ENCODE measurements around the gene FABP7. TPM values are rescaled to one million over a fixed set of nuclear protein-coding genes. Genes with fewer than 3 reads are reported as not detected.

Gene FABP7
- total and polyA plus RNA-seq, 2 donors (not counting 1 experiment from before 2014, with no cell fraction given) = not detected

- H3K4me3 ChIP-seq (replicated peaks in 1 of 4; ENCODE audit: control extremely low read depth in 1 of 4, insufficient read depth in 1 of 4, low read depth in 3 of 4, low read length in 4 of 4) = no peak overlapping the region
- H2AFZ ChIP-seq (ENCODE audit: low read length) = no peak overlapping the region
- no peaks in the 10 kb centered on the region for H3K27me3 ChIP-seq (ENCODE audit: control insufficient read depth, insufficient read depth, low read length)
- H3K79me2 ChIP-seq (ENCODE audit: control insufficient read depth, insufficient read depth, low read length) = no peaks in the 10 kb centered on the region
- no peaks in the 10 kb centered on the region for H4K20me1 ChIP-seq (ENCODE audit: control insufficient read depth, extremely low read depth, insufficient read depth, low read length)
- no peaks in the 10 kb centered on the region for H3K4me1 ChIP-seq (ENCODE audit: control insufficient read depth, extremely low read depth, insufficient read depth, low read length)
- H3K9ac ChIP-seq (ENCODE audit: insufficient read depth, low read length) = no peak overlapping the region
- H3K4me2 ChIP-seq (ENCODE audit: extremely low read depth, insufficient read depth, low read length) = no peak overlapping the region
- H3K9me3 ChIP-seq (ENCODE audit: control insufficient read depth, insufficient read depth, low read depth, low read length) = no peaks in the 10 kb centered on the region
- H3K36me3 ChIP-seq (ENCODE audit: control insufficient read depth, insufficient read depth, low read length) = no peaks in the 10 kb centered on the region
- H3K27ac ChIP-seq (ENCODE audit: insufficient read depth, low read length) = no peak overlapping the region
- TF ChIP-seq CTCF (conservative IDR thresholded peaks at IDR 0.05 in 1 of 2, IDR thresholded peaks at IDR 0.05 in 1 of 2; ENCODE audit: low read depth in 1 of 2, low read length in 2 of 2) (no peak), EZH2 (IDR thresholded peaks at IDR 0.05; ENCODE audit: low read length, missing control alignments) (no peak)
- no peak for DNase-seq (ENCODE audit: low read depth in 2 of 2)
These were observed 20.6 kb upstream of the FABP7 start for GRCh38 chr6:122758927-122759334.

- no peaks in the 10 kb centered on the region for H3K4me1 ChIP-seq (ENCODE audit: control insufficient read depth, extremely low read depth, insufficient read depth, low read length)
- no peaks in the 10 kb centered on the region for H3K9me3 ChIP-seq (ENCODE audit: control insufficient read depth, insufficient read depth, low read depth, low read length)
- no peak for DNase-seq (ENCODE audit: low read depth in 2 of 2)
- no peaks in the 10 kb centered on the region for H4K20me1 ChIP-seq (ENCODE audit: control insufficient read depth, extremely low read depth, insufficient read depth, low read length)
- TF ChIP-seq EZH2 (IDR thresholded peaks at IDR 0.05; ENCODE audit: low read length, missing control alignments) (no peak), CTCF (conservative IDR thresholded peaks at IDR 0.05 in 1 of 2, IDR thresholded peaks at IDR 0.05 in 1 of 2; ENCODE audit: low read depth in 1 of 2, low read length in 2 of 2) (no peak)
- no peak overlapping the region for H3K4me2 ChIP-seq (ENCODE audit: extremely low read depth, insufficient read depth, low read length)
- no peak overlapping the region for H3K27ac ChIP-seq (ENCODE audit: insufficient read depth, low read length)
- H3K36me3 ChIP-seq (ENCODE audit: control insufficient read depth, insufficient read depth, low read length) = no peaks in the 10 kb centered on the region
- H3K9ac ChIP-seq (ENCODE audit: insufficient read depth, low read length) = no peak overlapping the region
- no peaks in the 10 kb centered on the region for H3K79me2 ChIP-seq (ENCODE audit: control insufficient read depth, insufficient read depth, low read length)
- no peak overlapping the region for H3K4me3 ChIP-seq (replicated peaks in 1 of 4; ENCODE audit: control extremely low read depth in 1 of 4, insufficient read depth in 1 of 4, low read depth in 3 of 4, low read length in 4 of 4)
- no peaks in the 10 kb centered on the region for H3K27me3 ChIP-seq (ENCODE audit: control insufficient read depth, insufficient read depth, low read length)
- no peak overlapping the region for H2AFZ ChIP-seq (ENCODE audit: low read length)
These were observed 19.2 kb upstream of the FABP7 start for GRCh38 chr6:122760330-122760729.

GRCh38 chr6:122766256-122766655 is 13.3 kb upstream of the FABP7 start:
- no peaks in the 10 kb centered on the region for H3K27me3 ChIP-seq (ENCODE audit: control insufficient read depth, insufficient read depth, low read length)
- H3K9me3 ChIP-seq (ENCODE audit: control insufficient read depth, insufficient read depth, low read depth, low read length) = no peaks in the 10 kb centered on the region
- H3K4me3 ChIP-seq (replicated peaks in 1 of 4; ENCODE audit: control extremely low read depth in 1 of 4, insufficient read depth in 1 of 4, low read depth in 3 of 4, low read length in 4 of 4) = no peak overlapping the region
- no peak overlapping the region for H2AFZ ChIP-seq (ENCODE audit: low read length)
- H3K36me3 ChIP-seq (ENCODE audit: control insufficient read depth, insufficient read depth, low read length) = no peaks in the 10 kb centered on the region
- H3K27ac ChIP-seq (ENCODE audit: insufficient read depth, low read length) = no peak overlapping the region
- H4K20me1 ChIP-seq (ENCODE audit: control insufficient read depth, extremely low read depth, insufficient read depth, low read length) = no peaks in the 10 kb centered on the region
- DNase-seq (ENCODE audit: low read depth in 2 of 2) = no peak
- H3K4me2 ChIP-seq (ENCODE audit: extremely low read depth, insufficient read depth, low read length) = no peak overlapping the region
- no peak overlapping the region for H3K9ac ChIP-seq (ENCODE audit: insufficient read depth, low read length)
- no peaks in the 10 kb centered on the region for H3K79me2 ChIP-seq (ENCODE audit: control insufficient read depth, insufficient read depth, low read length)
- TF ChIP-seq CTCF (conservative IDR thresholded peaks at IDR 0.05 in 1 of 2, IDR thresholded peaks at IDR 0.05 in 1 of 2; ENCODE audit: low read depth in 1 of 2, low read length in 2 of 2) (no peak), EZH2 (IDR thresholded peaks at IDR 0.05; ENCODE audit: low read length, missing control alignments) (no peak)
- no peaks in the 10 kb centered on the region for H3K4me1 ChIP-seq (ENCODE audit: control insufficient read depth, extremely low read depth, insufficient read depth, low read length)

Measured in fibroblast of lung (primary cell).